K562 (cell line): Measurements from ENCODE around the gene ANP32B. TPM values are rescaled to one million over a fixed set of nuclear protein-coding genes. Genes with fewer than 3 reads are reported as not detected.
A peak's percentile ranks its signal among the peaks of the same experiment; 100 is the strongest.

Experiments
- ATAC-seq: fragments of 200-7000 bp; cut with Tn5 transposase; 3 replicates; pipeline ENCODE4 v1.9.1; 2020; ENCODE audit warnings: moderate library complexity
- BruUV-seq: library from RNA; stranded (reverse); fragments of 400-500 nt; replicated peaks from 2 replicates; lab custom pipeline; 2021; lab: Mats Ljungman, UMichigan
- CTCF ChIA-PET: fragments of 300-600 bp; formaldehyde crosslinking; extraction: SDS; loops from one replicate; lab custom pipeline; 2021; ENCODE audit warnings: low intra/inter-chr PET ratio; lab: Yijun Ruan, JAX
- POLR2A ChIA-PET: fragments of 300-600, 350-650 bp; sonication (Branson Sonifier 250); formaldehyde crosslinking; extraction: SDS; loops from one replicate; lab custom pipeline; 2021; ENCODE audit warnings: antibody characterized with exemption, inconsistent platforms; lab: Yijun Ruan, JAX
- DNase-seq, 4 experiments: peaks; one replicate each; pipeline versions ENCODE4 v3.0.0 to v3.0.0-alpha.2; 2011 to 2018; ENCODE audit warnings: low spot score in 3 of 4, mixed read lengths in 3 of 4; ENCODE audit errors: extremely low read depth in 1 of 4
- FAIRE-seq: peaks from 2 replicates; lab custom pipeline; 2011; peaks lifted over from hg19 to GRCh38; lab: Jason Lieb, UNC
- H2AFZ ChIP-seq: 2 replicates; pipeline ENCODE4 v1.6.0; 2011; ENCODE audit warnings: low read depth, low read length, control low read depth, inconsistent platforms
- H3K27ac ChIP-seq: fragments of 200-600 bp; 3 replicates; pipeline ENCODE4 v1.8.0; 2011; ENCODE audit warnings: low read depth, mild to moderate bottlenecking, control low read depth, inconsistent platforms, low read length, moderate library complexity, mixed read lengths; ENCODE audit errors: extremely low read depth
- H3K27me3 ChIP-seq, 2 experiments: fragments of 300-600 bp in 1 of 2; 2 replicates in 1 of 2; 3 replicates in 1 of 2; pipeline versions ENCODE4 v1.6.0 to v1.8.0; 2011; ENCODE audit warnings: inconsistent platforms in 2 of 2, low read length in 2 of 2, mild to moderate bottlenecking in 1 of 2, mixed read lengths in 1 of 2, moderate library complexity in 1 of 2; ENCODE audit not compliant: control insufficient read depth in 2 of 2, insufficient read depth in 2 of 2
- H3K36me3 ChIP-seq: fragments of 300-600 bp; 3 replicates; pipeline ENCODE4 v1.8.0; 2011; ENCODE audit warnings: mild to moderate bottlenecking, low read length, inconsistent platforms; ENCODE audit not compliant: control insufficient read depth, insufficient read depth
- H3K4me1 ChIP-seq, 2 experiments: fragments of 200-600 bp in 1 of 2; replicated peaks in 1 of 2; 2 replicates in 1 of 2; 3 replicates in 1 of 2; pipeline versions ENCODE4 v1.5.1 to v1.8.0; 2011; ENCODE audit warnings: inconsistent platforms in 2 of 2, low read length in 2 of 2, mild to moderate bottlenecking in 1 of 2, mixed read lengths in 1 of 2, moderate library complexity in 1 of 2; ENCODE audit not compliant: control insufficient read depth in 2 of 2, insufficient read depth in 2 of 2
- H3K4me2 ChIP-seq: 2 replicates; pipeline ENCODE4 v1.6.1; 2011; ENCODE audit warnings: low read length, control low read depth, inconsistent platforms, mixed read lengths; ENCODE audit not compliant: insufficient read depth
- H3K4me3 ChIP-seq: fragments of 200-600 bp; sonication (generic), shearing (Covaris generic); 2 replicates; pipeline ENCODE4 v1.5.1; 2016; ENCODE audit warnings: control low read depth, inconsistent platforms
- H3K79me2 ChIP-seq: fragments of 200-600 bp; 3 replicates; pipeline ENCODE4 v1.8.0; 2011; ENCODE audit warnings: low read length, inconsistent platforms; ENCODE audit not compliant: control insufficient read depth, insufficient read depth
- H3K9ac ChIP-seq, 2 experiments: 2 replicates each; pipeline versions ENCODE4 v1.6.0 to v1.6.1; 2011; ENCODE audit warnings: low read depth in 2 of 2, low read length in 2 of 2, control low read depth in 1 of 2, inconsistent platforms in 1 of 2, mild to moderate bottlenecking in 1 of 2, mixed read lengths in 1 of 2; ENCODE audit not compliant: insufficient read depth in 1 of 2
- H3K9me1 ChIP-seq: one replicate; pipeline ENCODE4 v1.6.0; 2011; ENCODE audit warnings: inconsistent platforms, mild to moderate bottlenecking, low read length, moderate library complexity; ENCODE audit not compliant: control insufficient read depth, insufficient read depth
- H3K9me3 ChIP-seq: replicated peaks from 2 replicates; pipeline ENCODE4 v1.5.1; 2011; ENCODE audit warnings: low read depth, low read length, inconsistent platforms; ENCODE audit not compliant: control insufficient read depth, insufficient read depth
- H4K20me1 ChIP-seq: replicated peaks from 2 replicates; pipeline ENCODE4 v1.6.1; 2011; ENCODE audit warnings: low read length, inconsistent platforms, mixed read lengths; ENCODE audit not compliant: control insufficient read depth, insufficient read depth
- ATF3 ChIP-seq, 2 experiments: fragments of 450-650 bp in 1 of 2; sonication (generic) in 1 of 2; formaldehyde crosslinking in 1 of 2; IDR thresholded peaks in 1 of 2; conservative IDR thresholded peaks in 1 of 2; 2 replicates each; pipeline versions ENCODE4 v1.6.1 to v1.8.1; 2016 to 2023; ENCODE audit warnings: mild to moderate bottlenecking in 2 of 2, moderate library complexity in 2 of 2, inconsistent platforms in 1 of 2, missing genetic modification reagents in 1 of 2
- ATF4 ChIP-seq: fragments of 450-650 bp; formaldehyde crosslinking; IDR thresholded peaks from 2 replicates; pipeline ENCODE4 v1.4.0; 2022; ENCODE audit warnings: mild to moderate bottlenecking, moderate library complexity
- KLF10 ChIP-seq: fragments of 250-450 bp; sonication (Bioruptor Pico); IDR thresholded peaks from 2 replicates; pipeline ENCODE4 v1.6.1; 2021; ENCODE audit warnings: matching md5 sums
- MYNN ChIP-seq, 2 experiments: sonication (generic); formaldehyde crosslinking in 1 of 2; IDR thresholded peaks; 2 replicates each; pipeline versions ENCODE4 v1.5.0 to v1.6.1; 2016 to 2020; ENCODE audit warnings: antibody characterized with exemption in 1 of 2, missing genetic modification reagents in 1 of 2
- PHF8 ChIP-seq: fragments of 200-600 bp; sonication (generic); IDR thresholded peaks from 2 replicates; pipeline ENCODE4 v1.6.1; 2012; ENCODE audit warnings: mixed run types, mild to moderate bottlenecking, inconsistent platforms, low read length, moderate library complexity, borderline replicate concordance
- SLC30A9 ChIP-seq: fragments of 250-450 bp; sonication (Bioruptor Pico); IDR thresholded peaks from 2 replicates; pipeline ENCODE4 v1.8.0; 2022; ENCODE audit warnings: mild to moderate bottlenecking, moderate library complexity
- SOX6 ChIP-seq: fragments of 450-650 bp; IDR thresholded peaks from 2 replicates; pipeline ENCODE4 v1.6.1; 2014; ENCODE audit warnings: mild to moderate bottlenecking
- ZBTB1 ChIP-seq: sonication (generic); formaldehyde crosslinking; IDR thresholded peaks from 2 replicates; pipeline ENCODE4 v1.8.1; 2023; ENCODE audit warnings: missing genetic modification reagents, low read depth, mild to moderate bottlenecking, borderline replicate concordance
- ZBTB8A ChIP-seq: fragments of 450-650 bp; IDR thresholded peaks from 2 replicates; pipeline ENCODE4 v1.6.1; 2018; ENCODE audit warnings: mild to moderate bottlenecking, moderate library complexity; ENCODE audit not compliant: partially characterized antibody
- ZNF436 ChIP-seq: fragments of 250-450, 450-650 bp; sonication (Bioruptor Pico); formaldehyde crosslinking; IDR thresholded peaks from 2 replicates; pipeline ENCODE4 v1.7.0; 2020; ENCODE audit warnings: mild to moderate bottlenecking
- ZNF780A ChIP-seq: fragments of 250-450 bp; sonication (Bioruptor Pico); IDR thresholded peaks from 2 replicates; pipeline ENCODE4 v1.5.0; 2021; ENCODE audit warnings: mild to moderate bottlenecking
- ZNF79 ChIP-seq: fragments of 250-450 bp; sonication (Bioruptor Pico); IDR thresholded peaks from 2 replicates; pipeline ENCODE4 v1.4.0; 2020; ENCODE audit warnings: low read depth, mild to moderate bottlenecking, moderate library complexity
- WGBS: fragments of 100-300 bp; shearing (Covaris generic); methylation state at CpG from one replicate; pipeline ENCODE4 v1.1.6; 2016; ENCODE audit warnings: low coverage, mixed read lengths; ENCODE audit not compliant: insufficient coverage; ENCODE audit errors: missing lambda C conversion rate; 5-methylcytosine and 5-hydroxymethylcytosine counted together
- in situ Hi-C: fragments of 300-500 bp; cut with MboI; formaldehyde crosslinking; loops from 4 replicates; pipeline ENCODE4 v1.15.0; 2018; ENCODE audit warnings: inconsistent platforms, mixed read lengths
- intact Hi-C: fragments of 100-400 bp; cut with micrococcal nuclease; formaldehyde crosslinking; loops from 2 replicates; pipeline ENCODE4 v1.14.2; 2022
- polyA plus RNA-seq, 8 experiments: library from polyadenylated mRNA; depleted of rRNA in 4 of 8; stranded (reverse) in 5 of 8; unstranded in 3 of 8; fragments of >200 nt; fragmentation: Nextera tagmentation in 2 of 8; fragmentation: Illumina TruSeq in 1 of 8; extraction: Ambion mirVana in 2 of 8; extraction: Trizol in 1 of 8; gene quantifications; 2 replicates each; pipeline versions ENCODE4 v1.2.1 to v1.2.3, GENCODE V29; 2011 to 2014; ENCODE audit warnings: inconsistent platforms in 1 of 8, missing spikeins in 1 of 8
- total RNA-seq, 7 experiments: library from RNA; depleted of rRNA in 6 of 7; stranded (reverse); fragments of >200 nt in 6 of 7; fragmentation: Illumina TruSeq in 2 of 7; extraction: Trizol in 2 of 7; gene quantifications; 2 replicates each; pipeline versions ENCODE4 v1.2.1 to v1.2.3, GENCODE V29; 2011 to 2021; ENCODE audit warnings: low replicate concordance in 1 of 7
- TF ChIP-seq, protein P1 (sequence below): sonication (generic); formaldehyde crosslinking; IDR thresholded peaks from 2 replicates; pipeline ENCODE4 v1.8.0; 2022; ENCODE audit warnings: missing genetic modification reagents, mild to moderate bottlenecking, moderate library complexity, borderline replicate concordance

ANP32B gene
- total and polyA plus RNA-seq, 9 of the 15 experiments (the other 6 are each of a cell fraction or from before 2014, with no cell fraction given) = 68.9 to 815 (median 141) TPM

GRCh38 chr9:98039607-98040017, 56.5 kb downstream of the ANP32B start:
- Histone ChIP-seq H3K4me2 (peak overlapping the region; percentile 12; the same call in 1 of the 2 replicates), H3K79me2 (no peaks in the 10 kb centered on the region), H3K9me1 (no peaks in the 10 kb centered on the region), H3K27ac (no peak overlapping the region), H2AFZ (peak overlapping the region; percentile 76; the same call in 1 of the 2 replicates), H4K20me1 (no peaks in the 10 kb centered on the region), H3K9me3 (no peaks in the 10 kb centered on the region), H3K4me1 (peaks cover 0 to 6% of the 10 kb centered on the region in 2 experiments; a peak in 4 of 5 replicates), H3K27me3 (no peaks in the 10 kb centered on the region), H3K9ac (no peak overlapping the region; a peak in 1 of 4 replicates), H3K4me3 (no peak overlapping the region), H3K36me3 (no peaks in the 10 kb centered on the region)
- TF ChIP-seq, protein P1, sequence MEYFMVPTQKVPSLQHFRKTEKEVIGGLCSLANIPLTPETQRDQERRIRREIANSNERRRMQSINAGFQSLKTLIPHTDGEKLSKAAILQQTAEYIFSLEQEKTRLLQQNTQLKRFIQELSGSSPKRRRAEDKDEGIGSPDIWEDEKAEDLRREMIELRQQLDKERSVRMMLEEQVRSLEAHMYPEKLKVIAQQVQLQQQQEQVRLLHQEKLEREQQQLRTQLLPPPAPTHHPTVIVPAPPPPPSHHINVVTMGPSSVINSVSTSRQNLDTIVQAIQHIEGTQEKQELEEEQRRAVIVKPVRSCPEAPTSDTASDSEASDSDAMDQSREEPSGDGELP = peak; percentile 59; the same call in 1 of the 2 replicates
- no peak for TF ChIP-seq ZNF79
- no peak for FAIRE-seq
- no TSS peak for BruUV-seq
- ChIA-PET POLR2A (interaction anchor here (1.0 to 2.2 kb wide), 2 partner anchors 17 to 117 kb away, joined by 3 to 5 read pairs; partner anchors contain the start of gene TRMO), CTCF (no interaction called here)
- DNase-seq = no peak
- 35% methylated on average over 10 of the region's 10 CpGs for WGBS
- in situ Hi-C loops = no loop called here
- no peak for ATAC-seq
- intact Hi-C loops = no loop called here

DNA sequence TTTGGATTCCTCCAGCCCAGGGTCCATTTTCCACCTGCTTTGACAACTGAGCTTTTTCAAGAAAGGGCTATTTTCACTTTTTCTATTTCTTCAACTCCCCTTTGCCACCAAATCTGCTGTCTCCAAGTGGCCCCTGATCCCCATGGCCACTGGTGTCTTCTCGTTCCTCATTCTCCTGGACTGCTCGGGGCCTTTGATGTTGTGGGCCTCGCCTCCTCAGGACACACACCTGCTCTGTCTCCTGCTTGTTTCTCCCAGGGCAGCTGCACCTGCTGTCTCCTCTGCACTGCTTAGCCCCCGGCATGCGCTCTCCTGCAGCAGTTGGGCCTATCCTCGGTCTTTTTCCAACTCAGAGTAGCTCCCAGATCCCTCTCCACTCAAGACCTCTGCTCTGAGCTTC, 57.1 kb downstream of the ANP32B start:
- DNase-seq = no peak
- peak overlapping the region in 1 of 2 experiments; percentile 36; a peak in 1 of 4 replicates for H3K9ac ChIP-seq
- no peaks in the 10 kb centered on the region for H4K20me1 ChIP-seq
- ChIA-PET POLR2A (interaction anchor here (0.6 to 2.2 kb wide), 2 partner anchors 118 to 1414 kb away, joined by 3 to 5 read pairs; partner anchors contain the start of gene TRMO), CTCF (no interaction called here)
- no peak for FAIRE-seq
- ATAC-seq = peak; percentile 16; the same call in 2 of the 3 replicates
- BruUV-seq = no TSS peak
- no peaks in the 10 kb centered on the region for H3K27me3 ChIP-seq
- no peak overlapping the region for H3K27ac ChIP-seq
- H2AFZ ChIP-seq = no peak overlapping the region
- H3K9me3 ChIP-seq = peaks cover 4% of the 10 kb centered on the region; the same call in 1 of the 2 replicates
- intact Hi-C loops = no loop called here
- no peaks in the 10 kb centered on the region for H3K9me1 ChIP-seq
- peaks cover 2 to 7% of the 10 kb centered on the region in 2 experiments; a peak in 4 of 5 replicates for H3K4me1 ChIP-seq
- no peak overlapping the region for H3K4me2 ChIP-seq
- H3K36me3 ChIP-seq = no peaks in the 10 kb centered on the region
- 63% methylated on average over 6 of the region's 6 CpGs for WGBS
- in situ Hi-C loops = no loop called here
- no peak overlapping the region for H3K4me3 ChIP-seq
- H3K79me2 ChIP-seq = peaks cover 4% of the 10 kb centered on the region; the same call in 2 of the 3 replicates
- TF ChIP-seq ZBTB8A (no peak), SOX6 (no peak), ZNF436 (CRISPR knock-in tag) (no peak), ZBTB1 (CRISPR knock-in tag) (no peak), SLC30A9 (no peak), KLF10 (CRISPR knock-in tag) (no peak), MYNN (IDR thresholded peaks at IDR 0.05) (no peak), MYNN (CRISPR knock-in tag; IDR thresholded peaks at IDR 0.05) (no peak), ZNF780A (no peak), ATF3 (IDR thresholded peaks at IDR 0.05) (no peak), ATF3 (CRISPR knock-in tag; conservative IDR thresholded peaks at IDR 0.05) (no peak), PHF8 (no peak), ATF4 (no peak)
